ENCODE data around the gene APBA2. TPM values are rescaled to one million over a fixed set of nuclear protein-coding genes. Genes with fewer than 3 reads are reported as not detected.
A peak's percentile ranks its signal among the peaks of the same experiment; 100 is the strongest.

The APBA2 gene
- total RNA-seq, 1 donor from 2014 or later, result 26.4 TPM

- DNase-seq (ENCODE audit: low spot score), result no peak
- TF ChIP-seq CTCF (IDR thresholded peaks at IDR 0.05), result no peak
- Mint-ChIP-seq H3K9me3 (ENCODE audit: low read depth) (no peaks in the 10 kb centered on the region), H3K27me3 (ENCODE audit: low read depth) (no peaks in the 10 kb centered on the region), H3K27ac (ENCODE audit: unreplicated experiment) (no peak overlapping the region), H3K4me1 (ENCODE audit: low read depth) (peaks cover 3% of the 10 kb centered on the region), H3K4me3 (ENCODE audit: unreplicated experiment) (no peak overlapping the region), H3K36me3 (ENCODE audit: low read depth) (peaks cover 6% of the 10 kb centered on the region)
Observed at GRCh38 chr15:29104566-29104880, 218.7 kb downstream of the APBA2 start.

- H3K36me3 Mint-ChIP-seq (ENCODE audit: low read depth), result peaks cover 6% of the 10 kb centered on the region
- TF ChIP-seq CTCF (IDR thresholded peaks at IDR 0.05), result no peak
- H3K4me1 Mint-ChIP-seq (ENCODE audit: low read depth), result peaks cover 3% of the 10 kb centered on the region
- no peaks in the 10 kb centered on the region for H3K27me3 Mint-ChIP-seq (ENCODE audit: low read depth)
- peak; percentile 72 for DNase-seq (ENCODE audit: low spot score)
- H3K4me3 Mint-ChIP-seq (ENCODE audit: unreplicated experiment), result no peak overlapping the region
- H3K9me3 Mint-ChIP-seq (ENCODE audit: low read depth), result no peaks in the 10 kb centered on the region
- H3K27ac Mint-ChIP-seq (ENCODE audit: unreplicated experiment), result no peak overlapping the region
Observed at GRCh38 chr15:29105151-29105854, 219.5 kb downstream of the APBA2 start.

GRCh38 chr15:29106116-29106515, 220.3 kb downstream of the APBA2 start:
- H3K27ac Mint-ChIP-seq (ENCODE audit: unreplicated experiment), result no peak overlapping the region
- peak; percentile 47 for DNase-seq (ENCODE audit: low spot score)
- TF ChIP-seq CTCF (IDR thresholded peaks at IDR 0.05), result no peak

GRCh38 chr15:29106551-29107290, 220.9 kb downstream of the APBA2 start:
- H3K4me3 Mint-ChIP-seq (ENCODE audit: unreplicated experiment), result no peak overlapping the region
- TF ChIP-seq CTCF (IDR thresholded peaks at IDR 0.05), result no peak

More at GRCh38 chr15:29106116-29106515, 220.3 kb downstream of the APBA2 start:
- peaks cover 3% of the 10 kb centered on the region for H3K4me1 Mint-ChIP-seq (ENCODE audit: low read depth)
- no peaks in the 10 kb centered on the region for H3K9me3 Mint-ChIP-seq (ENCODE audit: low read depth)
- H3K4me3 Mint-ChIP-seq (ENCODE audit: unreplicated experiment), result no peak overlapping the region
- peaks cover 6% of the 10 kb centered on the region for H3K36me3 Mint-ChIP-seq (ENCODE audit: low read depth)
- no peaks in the 10 kb centered on the region for H3K27me3 Mint-ChIP-seq (ENCODE audit: low read depth)

GRCh38 chr15:29107291-29107890, 221.6 kb downstream of the APBA2 start:
- H3K27me3 Mint-ChIP-seq (ENCODE audit: low read depth), result no peaks in the 10 kb centered on the region
- peak; percentile 85 for DNase-seq (ENCODE audit: low spot score)
- H3K4me1 Mint-ChIP-seq (ENCODE audit: low read depth), result peaks cover 3% of the 10 kb centered on the region
- no peak for TF ChIP-seq CTCF (IDR thresholded peaks at IDR 0.05)
- H3K27ac Mint-ChIP-seq (ENCODE audit: unreplicated experiment), result no peak overlapping the region
- no peaks in the 10 kb centered on the region for H3K9me3 Mint-ChIP-seq (ENCODE audit: low read depth)
- no peak overlapping the region for H3K4me3 Mint-ChIP-seq (ENCODE audit: unreplicated experiment)
- peaks cover 6% of the 10 kb centered on the region for H3K36me3 Mint-ChIP-seq (ENCODE audit: low read depth)

More at GRCh38 chr15:29106551-29107290, 220.9 kb downstream of the APBA2 start:
- Mint-ChIP-seq H3K36me3 (ENCODE audit: low read depth) (peaks cover 6% of the 10 kb centered on the region), H3K27me3 (ENCODE audit: low read depth) (no peaks in the 10 kb centered on the region), H3K27ac (ENCODE audit: unreplicated experiment) (no peak overlapping the region), H3K4me1 (ENCODE audit: low read depth) (peaks cover 3% of the 10 kb centered on the region), H3K9me3 (ENCODE audit: low read depth) (no peaks in the 10 kb centered on the region)
- DNase-seq (ENCODE audit: low spot score), result peak; percentile 82

Data from chondrocyte (in vitro differentiated cells).